IPS-18a (cell line): Measurements from ENCODE around the gene CACNA1C.

Experiments used
- H3K27ac ChIP-seq: one replicate; pipeline ENCODE4 v1.5.1; 2013; ENCODE audit warnings: low read length
- H3K27me3 ChIP-seq: one replicate; pipeline ENCODE4 v1.6.1; 2013; ENCODE audit warnings: mild to moderate bottlenecking, low read length; ENCODE audit not compliant: control insufficient read depth, insufficient read depth
- H3K36me3 ChIP-seq: one replicate; pipeline ENCODE4 v1.6.1; 2013; ENCODE audit warnings: low read depth, low read length; ENCODE audit not compliant: control insufficient read depth
- H3K4me1 ChIP-seq: one replicate; pipeline ENCODE4 v1.6.1; 2013; ENCODE audit warnings: low read depth, low read length; ENCODE audit not compliant: control insufficient read depth
- H3K4me3 ChIP-seq: one replicate; pipeline ENCODE4 v1.5.1; 2013; ENCODE audit warnings: low read length
- H3K9ac ChIP-seq: one replicate; pipeline ENCODE4 v1.6.1; 2013; ENCODE audit warnings: mild to moderate bottlenecking, low read length, moderate library complexity
- H3K9me3 ChIP-seq: one replicate; pipeline ENCODE4 v1.6.1; 2013; ENCODE audit warnings: low read depth, low read length; ENCODE audit not compliant: control insufficient read depth

CACNA1C gene

DNA sequence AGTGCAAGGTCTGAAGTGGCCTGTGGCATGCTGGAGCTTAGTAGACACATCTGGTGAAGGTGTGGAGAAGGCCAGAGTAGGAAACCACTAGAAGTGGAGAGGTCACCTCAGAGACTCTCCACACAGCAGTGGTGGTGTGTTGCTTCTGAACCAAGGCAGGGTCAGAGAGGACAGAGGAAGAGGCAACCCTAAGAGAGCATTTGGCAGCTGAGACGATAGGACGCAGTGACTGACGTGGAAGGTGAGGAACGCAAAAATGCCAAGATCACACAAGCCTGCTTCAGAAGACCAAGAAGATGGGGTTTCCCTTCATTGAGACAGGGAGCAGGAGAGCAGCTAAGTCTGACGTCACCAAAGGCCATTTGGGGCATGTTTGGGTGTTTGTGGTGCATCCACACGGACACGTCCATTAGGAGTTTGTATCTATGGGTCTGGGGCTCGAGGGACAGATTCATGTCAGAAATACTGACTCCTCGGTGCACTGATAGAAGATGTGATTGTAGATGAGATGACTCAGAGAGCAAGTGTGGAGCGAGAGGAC, 338.1 kb downstream of the CACNA1C start:
- no peaks in the 10 kb centered on the region for H3K36me3 ChIP-seq

DNA sequence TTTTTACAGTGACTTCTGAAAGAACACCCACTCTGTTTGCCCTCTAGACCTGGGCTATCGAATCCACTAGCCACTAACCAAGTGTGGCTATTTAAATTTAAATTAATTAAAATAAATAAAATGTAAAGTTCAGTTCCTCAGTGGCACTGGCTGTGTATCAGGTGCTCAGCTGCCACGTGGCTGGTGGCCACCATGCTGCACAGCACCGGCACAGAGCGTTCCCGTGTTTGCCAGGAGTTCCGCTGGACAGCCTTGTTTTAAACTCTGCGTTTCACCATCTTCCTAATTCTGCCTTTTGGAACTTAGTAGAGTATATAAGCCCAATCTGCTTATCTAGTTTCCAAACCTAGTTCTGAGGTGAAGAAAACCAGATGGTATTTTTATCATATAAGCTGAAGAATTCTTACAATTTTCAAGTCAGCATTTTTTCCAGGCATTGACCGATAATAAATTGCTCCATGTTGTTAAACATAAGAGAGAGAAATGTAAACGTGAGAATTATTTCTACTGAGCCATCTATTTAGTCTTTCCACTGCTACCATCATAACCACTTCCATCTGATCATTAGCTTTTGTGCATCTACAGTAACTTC, 339.0 kb downstream of the CACNA1C start:
- Histone ChIP-seq H3K27ac (no peak overlapping the region), H3K9me3 (no peaks in the 10 kb centered on the region), H3K27me3 (no peaks in the 10 kb centered on the region), H3K9ac (no peak overlapping the region), H3K4me1 (no peaks in the 10 kb centered on the region), H3K36me3 (no peaks in the 10 kb centered on the region), H3K4me3 (no peak overlapping the region)

More for the DNA sequence above, 338.1 kb downstream of the CACNA1C start:
- H3K4me3 ChIP-seq, result no peak overlapping the region
- no peak overlapping the region for H3K27ac ChIP-seq
- H3K9me3 ChIP-seq, result no peaks in the 10 kb centered on the region
- no peak overlapping the region for H3K9ac ChIP-seq
- no peaks in the 10 kb centered on the region for H3K4me1 ChIP-seq
- no peaks in the 10 kb centered on the region for H3K27me3 ChIP-seq

DNA sequence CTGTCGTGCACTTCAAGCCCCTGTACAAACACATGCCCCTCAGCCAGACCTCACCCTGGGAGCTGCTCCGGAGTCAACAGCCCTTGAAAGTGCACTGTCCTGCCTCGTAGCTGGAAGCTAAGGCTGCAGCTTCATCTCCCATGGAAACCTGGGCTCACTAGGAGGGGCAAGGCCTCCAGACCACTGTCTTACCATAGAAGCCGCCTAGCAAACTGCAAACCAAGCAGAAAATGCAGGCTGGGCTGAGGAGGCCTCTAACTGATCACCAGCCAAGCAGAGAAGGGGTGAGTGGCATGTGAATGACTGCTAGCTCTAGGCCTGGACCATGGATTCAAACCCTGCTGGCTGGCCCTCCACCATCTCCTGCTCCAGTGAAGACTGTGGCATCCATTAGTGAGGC, 340.2 kb downstream of the CACNA1C start:
- no peaks in the 10 kb centered on the region for H3K27me3 ChIP-seq
- no peaks in the 10 kb centered on the region for H3K9me3 ChIP-seq
- no peaks in the 10 kb centered on the region for H3K4me1 ChIP-seq
- H3K9ac ChIP-seq, result no peak overlapping the region
- no peak overlapping the region for H3K27ac ChIP-seq
- H3K4me3 ChIP-seq, result no peak overlapping the region
- no peaks in the 10 kb centered on the region for H3K36me3 ChIP-seq

DNA sequence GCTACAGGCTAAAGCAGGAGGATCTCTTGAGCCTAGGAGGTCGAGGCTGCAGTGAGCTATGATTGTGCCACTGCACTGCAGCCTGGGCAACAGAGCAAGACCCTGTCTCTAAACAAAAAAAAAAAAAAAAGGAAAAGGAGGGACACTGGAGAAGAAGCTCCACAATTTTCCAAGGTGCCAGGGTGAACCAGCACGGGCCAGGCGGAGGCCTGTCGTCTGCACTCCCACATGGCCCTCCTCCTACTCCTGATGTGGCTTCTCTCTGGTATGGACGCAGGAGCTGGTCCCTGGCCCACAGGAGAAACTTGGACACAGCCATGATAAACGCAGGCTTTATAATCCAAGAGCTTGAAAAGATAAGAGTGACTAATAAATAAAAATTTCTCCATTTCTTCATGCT, 341.2 kb downstream of the CACNA1C start:
- no peak overlapping the region for H3K9ac ChIP-seq
- no peaks in the 10 kb centered on the region for H3K4me1 ChIP-seq
- H3K27ac ChIP-seq, result no peak overlapping the region
- no peaks in the 10 kb centered on the region for H3K27me3 ChIP-seq
- H3K9me3 ChIP-seq, result no peaks in the 10 kb centered on the region
- H3K36me3 ChIP-seq, result no peaks in the 10 kb centered on the region
- no peak overlapping the region for H3K4me3 ChIP-seq

DNA sequence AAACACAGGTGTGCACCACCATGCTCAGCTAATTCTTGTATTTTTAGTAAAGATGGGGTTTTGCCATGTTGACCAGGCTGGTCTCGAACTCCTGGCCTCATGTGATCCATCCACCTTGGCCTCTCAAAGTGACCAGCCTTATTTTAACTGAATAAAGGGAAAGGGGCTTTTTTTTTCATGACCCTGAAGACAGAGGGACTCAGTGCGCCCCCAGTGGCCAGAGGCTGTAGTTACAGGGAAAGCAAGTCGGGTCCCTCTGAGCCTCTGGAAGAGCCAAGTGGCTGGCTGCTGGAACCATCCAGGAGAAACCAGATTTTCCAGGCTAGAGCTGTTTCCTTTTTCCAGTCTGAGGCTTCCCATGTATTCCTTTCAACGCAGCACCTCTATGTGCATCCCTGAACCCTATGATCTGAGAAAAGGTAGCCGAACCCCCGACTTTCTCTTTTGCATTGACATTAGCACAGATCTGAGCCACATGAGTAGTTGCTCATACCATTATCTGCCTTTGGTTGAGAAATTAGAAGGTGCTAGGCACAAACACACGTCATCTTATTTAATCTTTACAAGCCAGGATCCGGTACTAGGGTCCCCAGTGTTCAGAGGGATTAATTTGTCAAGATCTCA, 342.7 kb downstream of the CACNA1C start:
- Histone ChIP-seq H3K4me3 (no peak overlapping the region), H3K9ac (no peak overlapping the region), H3K9me3 (no peaks in the 10 kb centered on the region), H3K4me1 (no peaks in the 10 kb centered on the region), H3K27me3 (no peaks in the 10 kb centered on the region), H3K27ac (no peak overlapping the region), H3K36me3 (no peaks in the 10 kb centered on the region)

DNA sequence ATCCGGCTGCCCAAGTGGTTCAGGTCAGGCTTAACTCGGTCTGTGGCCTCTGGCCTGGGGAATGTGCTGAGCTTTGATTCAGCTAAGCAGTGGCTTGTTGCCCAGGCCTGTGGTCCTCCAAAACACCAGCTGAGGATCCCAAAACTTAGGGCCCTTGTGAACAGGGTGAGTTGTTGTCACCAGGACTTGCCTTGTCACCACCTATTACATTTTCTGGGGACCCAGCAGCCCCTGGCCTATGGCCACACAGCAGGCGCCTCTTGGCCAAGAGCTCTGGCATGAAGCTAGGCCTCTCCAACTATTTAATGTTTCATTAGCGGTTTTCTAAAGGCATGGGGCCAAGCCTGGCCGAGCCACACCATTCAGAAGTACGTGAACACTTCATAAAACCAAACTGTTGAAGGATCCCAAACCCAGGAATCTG, 343.7 kb downstream of the CACNA1C start:
- Histone ChIP-seq H3K27me3 (no peaks in the 10 kb centered on the region), H3K4me1 (no peaks in the 10 kb centered on the region), H3K9me3 (no peaks in the 10 kb centered on the region), H3K27ac (no peak overlapping the region), H3K36me3 (no peaks in the 10 kb centered on the region), H3K9ac (no peak overlapping the region), H3K4me3 (no peak overlapping the region)

DNA sequence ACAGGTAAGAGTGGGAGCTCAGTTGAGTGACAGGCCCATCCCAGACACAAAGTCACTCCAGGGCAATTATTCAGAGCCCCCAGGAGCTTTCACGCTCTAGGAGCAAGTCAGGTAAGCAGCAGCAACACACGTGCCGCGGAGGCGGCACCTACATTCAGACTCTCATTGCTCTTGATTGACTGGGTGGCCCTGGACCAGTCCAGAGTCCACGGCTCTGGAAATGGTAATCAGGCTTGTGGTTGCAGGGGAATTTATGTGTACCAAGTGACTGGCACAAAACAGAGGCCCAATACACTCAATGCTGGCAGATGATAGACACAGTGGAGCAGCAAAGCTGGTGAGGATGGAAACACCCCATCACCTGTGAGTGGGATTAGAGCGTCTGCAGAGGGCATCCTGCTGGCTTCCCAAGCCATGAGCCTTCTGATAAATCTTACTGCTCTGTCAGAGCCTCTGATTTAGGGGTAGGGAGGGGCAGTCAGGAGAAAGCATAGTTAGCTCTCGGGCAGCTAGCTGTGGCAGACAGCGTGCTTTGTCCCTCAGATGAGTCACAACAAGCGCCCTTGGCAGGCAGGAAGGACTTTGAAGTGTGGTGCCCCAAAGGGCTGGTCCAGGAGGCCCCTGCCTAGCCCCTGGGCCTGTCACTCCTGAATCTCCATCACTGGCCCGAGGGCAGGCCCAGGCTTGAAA, 344.7 kb downstream of the CACNA1C start:
- H3K27me3 ChIP-seq, result no peaks in the 10 kb centered on the region
- H3K27ac ChIP-seq, result no peak overlapping the region
- H3K4me1 ChIP-seq, result no peaks in the 10 kb centered on the region
- no peaks in the 10 kb centered on the region for H3K36me3 ChIP-seq
- H3K4me3 ChIP-seq, result no peak overlapping the region
- H3K9ac ChIP-seq, result no peak overlapping the region
- H3K9me3 ChIP-seq, result no peaks in the 10 kb centered on the region

DNA sequence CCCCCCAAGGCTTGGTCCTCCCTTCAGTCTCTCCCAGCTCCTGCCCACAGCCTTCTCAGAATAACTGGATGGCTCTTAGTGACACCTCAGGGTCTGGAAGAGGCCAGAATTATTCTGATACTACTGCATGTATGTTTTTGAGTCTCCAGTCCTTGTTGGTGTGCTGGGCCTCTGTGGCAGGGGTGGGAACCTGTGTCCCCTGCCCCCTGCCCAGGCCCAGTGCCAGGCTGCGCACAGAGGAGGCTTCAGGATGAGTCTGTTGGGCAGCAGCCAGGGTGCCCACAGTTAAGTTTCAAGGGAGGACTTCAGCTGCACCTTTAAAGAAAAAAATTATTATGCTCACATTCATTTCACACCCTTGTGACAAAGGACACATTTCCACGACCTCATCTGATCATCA, 348.3 kb downstream of the CACNA1C start:
- Histone ChIP-seq H3K4me3 (no peak overlapping the region), H3K27ac (no peak overlapping the region), H3K27me3 (no peaks in the 10 kb centered on the region), H3K9ac (no peak overlapping the region), H3K4me1 (no peaks in the 10 kb centered on the region), H3K9me3 (no peaks in the 10 kb centered on the region), H3K36me3 (no peaks in the 10 kb centered on the region)

DNA sequence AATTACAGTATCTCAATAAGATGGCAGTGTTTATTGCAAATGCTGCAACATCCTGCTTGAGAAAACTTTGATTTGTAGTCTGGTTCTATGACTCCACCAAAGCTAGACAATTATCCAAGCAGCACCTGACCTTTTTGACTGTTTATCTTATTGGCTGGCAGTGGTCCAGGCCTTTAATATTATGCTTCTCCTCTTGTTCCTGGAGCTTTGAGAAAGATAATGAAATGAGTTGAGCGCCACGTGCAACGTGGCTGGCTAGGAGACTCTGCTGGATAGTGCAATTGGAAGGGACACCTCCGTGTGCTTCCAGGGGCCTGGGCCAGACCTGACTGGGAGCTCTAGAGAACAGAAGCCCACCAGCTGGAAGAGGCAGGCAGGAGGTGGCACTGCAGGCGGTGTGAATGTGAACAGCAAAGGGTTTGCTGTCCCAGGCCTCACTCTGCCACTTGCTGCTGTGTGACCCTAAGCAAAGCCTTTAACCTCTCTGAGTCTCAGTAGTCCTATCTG, 349.3 kb downstream of the CACNA1C start:
- Histone ChIP-seq H3K36me3 (no peaks in the 10 kb centered on the region), H3K4me1 (no peaks in the 10 kb centered on the region), H3K27ac (no peak overlapping the region), H3K9ac (no peak overlapping the region), H3K4me3 (no peak overlapping the region), H3K9me3 (no peaks in the 10 kb centered on the region), H3K27me3 (no peaks in the 10 kb centered on the region)

DNA sequence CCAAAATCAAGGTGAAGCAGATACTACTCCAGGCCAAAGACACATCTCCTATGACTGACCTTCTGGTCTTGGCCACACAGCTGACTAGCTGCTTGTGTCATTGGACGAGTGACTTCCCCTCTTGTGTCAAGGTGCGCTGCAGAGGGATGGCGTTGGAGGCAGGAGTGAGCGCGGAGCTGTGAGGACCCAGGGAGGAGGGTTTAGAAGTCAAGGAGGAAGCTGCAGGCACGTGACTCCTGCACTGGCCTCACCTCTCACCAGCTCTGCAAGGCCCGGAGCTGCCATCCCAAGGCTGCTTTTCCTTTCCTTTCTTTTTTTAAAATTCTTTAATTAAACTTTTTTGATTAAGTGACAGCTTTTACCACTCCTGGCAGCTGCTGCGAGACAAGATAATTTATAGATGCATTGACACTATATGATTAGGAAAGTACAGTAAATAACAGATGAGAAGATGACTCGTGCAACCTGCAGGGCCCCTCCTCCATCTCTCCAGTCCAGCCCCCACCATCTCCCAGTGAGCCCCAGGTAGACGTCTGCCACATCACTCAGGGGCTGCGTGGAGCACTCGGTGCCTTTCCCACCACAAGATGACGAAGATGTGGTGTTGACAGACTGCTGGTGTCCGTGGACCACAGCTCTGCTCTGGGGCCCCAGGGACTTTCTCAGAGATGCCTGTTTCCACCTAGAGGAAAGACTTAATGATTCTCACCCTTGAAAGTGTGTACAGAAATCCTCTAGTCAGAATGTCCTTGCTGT, 350.6 kb downstream of the CACNA1C start:
- H3K9me3 ChIP-seq, result no peaks in the 10 kb centered on the region
- no peak overlapping the region for H3K27ac ChIP-seq
- H3K27me3 ChIP-seq, result no peaks in the 10 kb centered on the region
- H3K36me3 ChIP-seq, result no peaks in the 10 kb centered on the region
- no peak overlapping the region for H3K9ac ChIP-seq
- H3K4me1 ChIP-seq, result no peaks in the 10 kb centered on the region
- no peak overlapping the region for H3K4me3 ChIP-seq

DNA sequence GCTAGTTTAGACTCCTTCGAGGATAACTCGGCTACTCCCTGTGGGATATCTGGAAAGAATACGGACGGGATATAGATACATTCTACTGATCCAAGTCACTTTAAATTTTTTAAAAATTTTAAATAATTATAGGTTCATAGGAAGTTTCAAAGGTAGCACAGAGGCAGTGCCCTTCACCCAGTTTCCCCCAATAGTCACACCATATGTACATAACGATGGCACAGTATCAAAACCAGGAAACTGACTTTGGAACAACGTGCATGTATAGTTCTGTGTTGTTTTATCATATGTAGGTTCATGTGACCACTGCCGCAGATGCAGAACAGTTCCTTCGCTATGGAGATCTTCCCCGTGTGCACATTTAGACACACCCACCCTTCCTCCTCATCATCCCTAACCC, 352.3 kb downstream of the CACNA1C start:
- H3K27me3 ChIP-seq, result no peaks in the 10 kb centered on the region
- no peak overlapping the region for H3K9ac ChIP-seq
- H3K27ac ChIP-seq, result no peak overlapping the region
- H3K36me3 ChIP-seq, result no peaks in the 10 kb centered on the region
- H3K4me1 ChIP-seq, result no peaks in the 10 kb centered on the region
- H3K9me3 ChIP-seq, result no peaks in the 10 kb centered on the region
- no peak overlapping the region for H3K4me3 ChIP-seq
